WERI-Rb-1 (cell line): Measurements from ENCODE around the gene CCDC33.

ENCODE experiments used
- DNase-seq: peaks from one replicate; pipeline ENCODE4 v3.0.0-alpha.2; 2020
- H3K27ac ChIP-seq: fragments of 250-450 bp; sonication (Bioruptor Pico); 2 replicates; pipeline ENCODE4 v1.5.1; 2020; ENCODE audit warnings: mild to moderate bottlenecking, moderate library complexity
- H3K27me3 ChIP-seq: fragments of 250-450 bp; sonication (Bioruptor Pico); 2 replicates; pipeline ENCODE4 v1.5.1; 2021; ENCODE audit warnings: mild to moderate bottlenecking, low read depth, moderate library complexity; ENCODE audit not compliant: insufficient read depth, severe bottlenecking
- H3K36me3 ChIP-seq: fragments of 250-450 bp; sonication (Bioruptor Pico); 2 replicates; pipeline ENCODE4 v1.5.1; 2020; ENCODE audit warnings: mild to moderate bottlenecking, moderate library complexity
- H3K4me3 ChIP-seq: 2 replicates; pipeline ENCODE4 v1.5.1; 2011; ENCODE audit warnings: low read depth, mild to moderate bottlenecking, control low read depth, low read length
- H3K9me3 ChIP-seq: fragments of 250-450 bp; sonication (Bioruptor Pico); 2 replicates; pipeline ENCODE4 v1.5.1; 2021; ENCODE audit warnings: mild to moderate bottlenecking, moderate library complexity; ENCODE audit not compliant: severe bottlenecking
- CTCF ChIP-seq: IDR thresholded peaks from 2 replicates; pipeline ENCODE4 v1.5.1; 2011; ENCODE audit warnings: low read depth, mild to moderate bottlenecking, control low read depth, inconsistent platforms, low read length

The CCDC33 gene

DNA sequence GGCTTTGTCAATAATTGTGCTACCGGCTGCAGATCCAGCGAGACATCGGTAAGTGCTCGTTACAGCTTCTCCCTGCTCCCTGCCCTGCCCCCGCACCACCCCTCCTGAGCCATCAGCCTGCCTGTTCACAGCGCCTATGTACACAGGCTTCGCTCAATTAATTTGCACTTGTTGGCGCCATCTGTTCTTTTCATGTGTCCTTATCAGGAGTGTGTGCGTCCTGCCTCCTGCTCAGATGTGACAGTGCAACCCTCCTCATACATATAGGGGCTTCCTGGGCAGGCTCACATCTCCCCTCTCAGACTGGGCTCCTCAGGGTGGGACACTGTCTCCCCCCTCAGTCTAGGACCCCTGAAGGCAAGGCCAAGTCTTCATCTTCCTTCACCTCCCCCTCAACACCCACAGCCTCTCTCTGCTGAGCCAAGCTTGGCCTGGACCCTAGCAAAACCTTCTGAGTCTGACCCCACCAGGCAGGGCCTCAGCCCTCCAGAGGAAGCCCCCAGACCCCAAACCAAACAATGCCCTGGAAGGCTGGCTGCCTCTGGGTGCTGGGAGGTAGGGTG is 76.4 kb downstream of the CCDC33 start:
- no peaks in the 10 kb centered on the region for H3K36me3 ChIP-seq
- H3K9me3 ChIP-seq, result no peaks in the 10 kb centered on the region
- H3K27ac ChIP-seq, result peak overlapping the region; percentile 98
- peak overlapping the region; percentile 20; the same call in 1 of the 2 replicates for H3K4me3 ChIP-seq
- no peak for TF ChIP-seq CTCF
- DNase-seq, result peak; percentile 95
- H3K27me3 ChIP-seq, result no peaks in the 10 kb centered on the region

DNA sequence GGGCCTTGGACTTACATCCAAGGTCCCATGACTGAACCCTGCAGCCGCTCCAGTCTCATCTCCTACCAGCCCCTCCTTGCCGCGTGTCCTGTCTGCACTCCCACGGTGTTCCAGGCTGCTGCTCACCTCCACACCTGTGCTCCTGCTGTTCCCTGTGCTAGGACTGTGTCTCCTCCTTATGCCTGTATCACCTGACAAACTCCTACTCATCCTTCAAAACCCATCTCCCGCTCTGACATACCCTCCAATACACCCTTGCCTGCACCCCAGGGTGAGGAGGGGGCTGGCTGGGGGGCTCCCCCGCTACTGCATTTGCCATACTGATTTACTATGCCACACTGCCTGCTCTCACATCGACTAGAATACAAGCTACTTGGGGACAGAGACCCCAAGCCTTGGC is 77.8 kb downstream of the CCDC33 start:
- Histone ChIP-seq H3K27me3 (no peaks in the 10 kb centered on the region), H3K4me3 (no peak overlapping the region), H3K9me3 (no peaks in the 10 kb centered on the region), H3K36me3 (no peaks in the 10 kb centered on the region), H3K27ac (peak overlapping the region; percentile 98)
- no peak for DNase-seq
- TF ChIP-seq CTCF, result no peak

DNA sequence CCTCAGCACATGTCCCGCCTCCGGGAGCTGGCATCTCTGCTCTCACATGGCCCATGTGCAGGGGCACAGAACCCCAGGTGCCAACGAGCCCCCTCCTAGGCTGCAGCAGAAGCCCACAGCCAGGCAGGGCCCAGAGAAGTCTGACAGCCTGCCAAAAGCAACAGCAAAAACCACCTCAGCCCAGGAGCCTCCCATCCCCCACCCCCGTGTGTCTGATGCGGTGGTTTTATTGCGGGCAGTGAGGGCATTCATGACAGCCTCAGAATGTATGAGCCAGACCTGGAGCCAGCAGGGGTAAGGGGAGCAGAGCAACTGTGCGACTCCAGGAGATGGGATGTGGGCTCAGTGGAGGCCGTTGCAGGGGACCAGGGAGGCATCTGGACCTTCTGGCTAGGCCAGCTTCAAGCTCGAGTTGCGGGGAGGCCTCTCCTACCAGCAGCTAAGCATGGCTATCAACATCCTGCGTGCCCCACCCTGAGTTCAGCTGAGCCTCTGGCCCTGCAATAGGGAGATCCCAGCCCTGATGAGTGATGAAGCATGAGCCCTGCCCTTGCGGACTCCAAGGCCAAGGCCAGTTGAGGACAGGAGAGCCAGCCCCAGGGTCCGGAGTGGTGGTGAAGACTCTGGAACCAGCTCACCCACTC is 78.8 kb downstream of the CCDC33 start:
- Histone ChIP-seq H3K27ac (no peak overlapping the region; the same call in 1 of the 2 replicates), H3K9me3 (no peaks in the 10 kb centered on the region), H3K36me3 (no peaks in the 10 kb centered on the region), H3K27me3 (no peaks in the 10 kb centered on the region), H3K4me3 (no peak overlapping the region)
- TF ChIP-seq CTCF, result no peak
- peak; percentile 16 for DNase-seq

DNA sequence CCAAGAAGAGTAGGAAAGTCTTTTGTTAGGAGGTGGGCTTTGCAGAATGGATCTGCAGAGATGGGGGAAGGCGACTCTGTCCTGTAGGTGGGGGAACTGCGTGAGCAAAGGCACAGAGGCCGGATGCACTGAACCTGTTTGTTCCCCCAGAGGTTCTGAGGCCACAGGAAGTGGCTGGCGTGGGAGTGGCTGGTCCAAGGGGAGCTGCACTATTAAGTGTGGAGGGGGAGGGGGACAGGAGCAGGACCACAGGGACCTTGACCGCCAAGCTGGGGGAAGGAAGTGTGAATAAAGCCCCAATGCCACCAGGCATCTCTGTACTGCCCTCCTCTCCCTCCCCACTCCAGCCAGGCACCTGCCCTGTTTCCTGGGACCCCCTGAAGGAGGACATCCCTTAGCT is 79.5 kb downstream of the CCDC33 start:
- no peak for DNase-seq
- no peak overlapping the region for H3K4me3 ChIP-seq
- H3K27ac ChIP-seq, result no peak overlapping the region; the same call in 1 of the 2 replicates
- no peaks in the 10 kb centered on the region for H3K27me3 ChIP-seq
- no peaks in the 10 kb centered on the region for H3K9me3 ChIP-seq
- no peak for TF ChIP-seq CTCF
- no peaks in the 10 kb centered on the region for H3K36me3 ChIP-seq

GRCh38 chr15:74316141-74316540 is 80.0 kb downstream of the CCDC33 start:
- Histone ChIP-seq H3K36me3 (no peaks in the 10 kb centered on the region), H3K9me3 (no peaks in the 10 kb centered on the region), H3K4me3 (no peak overlapping the region), H3K27ac (no peak overlapping the region), H3K27me3 (no peaks in the 10 kb centered on the region)
- no peak for TF ChIP-seq CTCF
- no peak for DNase-seq
